NB4 (cell line): ENCODE results near the gene MYH10.

Source experiments
- MYC ChIP-seq: IDR thresholded peaks from 2 replicates; pipeline ENCODE4 v1.6.1; 2011; ENCODE audit warnings: low read depth, low read length
- POLR2A ChIP-seq: IDR thresholded peaks from 2 replicates; pipeline ENCODE4 v1.6.1; 2011; ENCODE audit warnings: mild to moderate bottlenecking; ENCODE audit not compliant: insufficient read length; ENCODE audit errors: extremely low read depth
- TF ChIP-seq, protein P1 (sequence below): IDR thresholded peaks from one replicate; pipeline ENCODE4 v1.5.1; 2012; ENCODE audit warnings: low read depth, low read length

DNA sequence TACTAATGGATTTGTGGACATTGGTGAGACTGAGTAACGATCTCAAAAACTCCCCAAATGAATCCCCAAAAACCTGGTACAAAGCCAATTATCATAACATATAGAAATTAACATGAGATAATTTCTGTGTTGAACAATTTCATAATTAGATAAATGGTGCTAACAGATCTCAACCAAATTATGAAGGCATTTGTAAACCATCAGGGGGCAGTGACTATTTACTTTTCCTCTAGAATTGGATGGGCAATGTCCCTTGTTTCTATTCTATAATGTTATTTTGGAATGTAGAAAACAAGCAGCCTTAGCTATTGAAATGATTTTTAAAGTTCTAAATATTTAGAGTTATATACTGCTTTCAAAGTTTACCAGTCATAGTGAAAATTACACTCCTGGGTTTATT, 57.8 kb downstream of the MYH10 start:
- no peak for TF ChIP-seq POLR2A
- TF ChIP-seq, protein P1, sequence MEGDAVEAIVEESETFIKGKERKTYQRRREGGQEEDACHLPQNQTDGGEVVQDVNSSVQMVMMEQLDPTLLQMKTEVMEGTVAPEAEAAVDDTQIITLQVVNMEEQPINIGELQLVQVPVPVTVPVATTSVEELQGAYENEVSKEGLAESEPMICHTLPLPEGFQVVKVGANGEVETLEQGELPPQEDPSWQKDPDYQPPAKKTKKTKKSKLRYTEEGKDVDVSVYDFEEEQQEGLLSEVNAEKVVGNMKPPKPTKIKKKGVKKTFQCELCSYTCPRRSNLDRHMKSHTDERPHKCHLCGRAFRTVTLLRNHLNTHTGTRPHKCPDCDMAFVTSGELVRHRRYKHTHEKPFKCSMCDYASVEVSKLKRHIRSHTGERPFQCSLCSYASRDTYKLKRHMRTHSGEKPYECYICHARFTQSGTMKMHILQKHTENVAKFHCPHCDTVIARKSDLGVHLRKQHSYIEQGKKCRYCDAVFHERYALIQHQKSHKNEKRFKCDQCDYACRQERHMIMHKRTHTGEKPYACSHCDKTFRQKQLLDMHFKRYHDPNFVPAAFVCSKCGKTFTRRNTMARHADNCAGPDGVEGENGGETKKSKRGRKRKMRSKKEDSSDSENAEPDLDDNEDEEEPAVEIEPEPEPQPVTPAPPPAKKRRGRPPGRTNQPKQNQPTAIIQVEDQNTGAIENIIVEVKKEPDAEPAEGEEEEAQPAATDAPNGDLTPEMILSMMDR, result no peak
- TF ChIP-seq MYC, result no peak
